T-helper 17 cell (primary cell): ENCODE measurements around the gene CAPN14. TPM values are rescaled to one million over a fixed set of nuclear protein-coding genes. Genes with fewer than 3 reads are reported as not detected.

Experiments used
- ATAC-seq: fragments of 150-1000 bp; cut with Tn5 transposase; 2 replicates; pipeline ENCODE4 v1.10.0; 2021; ENCODE audit warnings: mild to moderate bottlenecking, moderate library complexity
- DNase-seq, 3 donors: peaks; one replicate each; pipeline versions ENCODE4 v3.0.0 to v3.0.0-alpha.2; 2020 to 2021
- H3K9me3 ChIP-seq: one replicate; pipeline ENCODE4 v1.7.0; 2013; ENCODE audit warnings: low read length, mild to moderate bottlenecking; ENCODE audit not compliant: control insufficient read depth, poor library complexity, severe bottlenecking
- H3K27ac Mint-ChIP-seq: one replicate; pipeline ENCODE4 v1.8.0; 2022; ENCODE audit warnings: mild to moderate bottlenecking, moderate library complexity, mixed read lengths
- H3K27me3 Mint-ChIP-seq: one replicate; pipeline ENCODE4 v1.8.0; 2022; ENCODE audit warnings: mixed read lengths
- H3K36me3 Mint-ChIP-seq: one replicate; pipeline ENCODE4 v1.8.0; 2022; ENCODE audit warnings: low read depth, mixed read lengths
- H3K4me1 Mint-ChIP-seq: one replicate; pipeline ENCODE4 v1.8.0; 2022; ENCODE audit warnings: mild to moderate bottlenecking, mixed read lengths
- H3K4me3 Mint-ChIP-seq: one replicate; pipeline ENCODE4 v1.8.0; 2022; ENCODE audit warnings: mild to moderate bottlenecking, moderate library complexity, mixed read lengths
- total RNA-seq, 4 donors: library from RNA in 2 of 4; stranded (reverse) in 2 of 4; gene quantifications; one replicate each; pipeline ENCODE4 v1.2.3 and lab custom pipeline; 2022 to 2026

Gene CAPN14
- total RNA-seq, 2 donors from 2014 or later: 0.18 to 0.65 TPM

DNA sequence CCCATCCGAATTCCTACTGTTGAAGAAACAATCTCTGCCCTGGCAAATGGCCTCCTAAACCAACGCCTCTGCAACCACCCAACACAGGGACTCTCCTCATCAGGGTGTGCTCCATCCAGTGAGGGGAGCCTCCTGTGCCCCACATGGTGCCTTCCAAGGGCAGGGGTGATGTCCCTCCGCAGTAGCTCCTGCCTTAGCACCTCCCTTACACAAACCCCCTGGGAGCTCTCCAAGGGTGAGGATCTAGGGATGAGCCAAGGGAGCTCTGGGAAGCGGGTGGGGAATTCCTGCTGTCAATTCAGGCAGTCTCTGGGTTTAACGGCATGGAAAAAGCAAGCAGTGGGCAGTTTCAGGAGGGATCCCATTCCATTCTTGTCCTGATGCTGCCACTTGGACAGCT lies 82.8 kb downstream of the CAPN14 start:
- DNase-seq (no peak), ATAC-seq (no peak)
- peaks cover 2% of the 10 kb centered on the region for H3K9me3 ChIP-seq
- peaks cover 9% of the 10 kb centered on the region for H3K4me1 Mint-ChIP-seq
- no peak overlapping the region for H3K27ac Mint-ChIP-seq
- peaks cover 70% of the 10 kb centered on the region for H3K27me3 Mint-ChIP-seq
- no peak overlapping the region for H3K4me3 Mint-ChIP-seq
- H3K36me3 Mint-ChIP-seq: peaks cover 6% of the 10 kb centered on the region

DNA sequence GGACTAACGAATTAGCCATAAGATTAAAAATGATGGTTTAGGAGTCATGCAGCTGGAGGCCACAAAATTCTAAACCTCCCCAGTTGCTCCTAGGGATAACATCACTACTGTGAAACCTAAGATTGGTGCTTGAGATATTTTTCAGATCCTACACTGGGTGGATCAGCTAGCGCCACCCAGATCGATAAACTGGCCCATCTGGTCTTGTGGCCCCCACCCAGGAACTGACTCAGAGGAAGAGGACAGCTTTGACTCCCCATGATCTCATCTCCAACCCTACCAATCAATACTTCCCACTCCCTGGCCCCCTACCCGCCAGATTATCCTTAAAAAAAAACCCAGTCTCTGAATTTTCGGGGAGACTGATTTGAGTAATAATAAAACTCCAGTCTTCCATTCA lies 84.5 kb downstream of the CAPN14 start:
- peaks cover 2% of the 10 kb centered on the region for H3K9me3 ChIP-seq
- Mint-ChIP-seq H3K4me1 (peaks cover 9% of the 10 kb centered on the region), H3K36me3 (peaks cover 6% of the 10 kb centered on the region), H3K27me3 (peaks cover 83% of the 10 kb centered on the region), H3K4me3 (no peak overlapping the region), H3K27ac (no peak overlapping the region)
- ATAC-seq (no peak), DNase-seq (no peak)

DNA sequence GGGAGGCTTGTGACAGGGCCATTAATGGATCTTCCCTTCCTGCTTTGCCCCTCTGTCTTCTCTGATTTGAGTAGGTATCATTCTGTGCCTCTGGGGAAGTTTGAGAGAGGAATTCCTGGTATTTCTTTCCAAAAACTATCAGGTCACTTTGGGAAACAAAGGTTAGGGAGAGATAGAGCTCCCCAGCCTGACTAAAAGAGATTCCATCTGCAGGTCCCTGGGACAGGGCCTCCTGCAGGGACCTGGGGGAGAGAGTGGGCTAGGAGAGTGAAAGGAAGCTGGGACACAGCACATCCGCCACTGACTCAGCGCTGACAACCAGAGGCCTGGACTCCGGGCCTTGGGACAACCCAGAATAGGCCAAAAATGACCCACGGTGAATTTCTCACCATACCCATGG lies 85.4 kb downstream of the CAPN14 start:
- H3K27ac Mint-ChIP-seq: no peak overlapping the region
- no peak overlapping the region for H3K4me3 Mint-ChIP-seq
- DNase-seq: no peak
- no peak for ATAC-seq
- peaks cover 2% of the 10 kb centered on the region for H3K9me3 ChIP-seq
- peaks cover 6% of the 10 kb centered on the region for H3K36me3 Mint-ChIP-seq
- peaks cover 6% of the 10 kb centered on the region for H3K4me1 Mint-ChIP-seq
- peaks cover 86% of the 10 kb centered on the region for H3K27me3 Mint-ChIP-seq

DNA sequence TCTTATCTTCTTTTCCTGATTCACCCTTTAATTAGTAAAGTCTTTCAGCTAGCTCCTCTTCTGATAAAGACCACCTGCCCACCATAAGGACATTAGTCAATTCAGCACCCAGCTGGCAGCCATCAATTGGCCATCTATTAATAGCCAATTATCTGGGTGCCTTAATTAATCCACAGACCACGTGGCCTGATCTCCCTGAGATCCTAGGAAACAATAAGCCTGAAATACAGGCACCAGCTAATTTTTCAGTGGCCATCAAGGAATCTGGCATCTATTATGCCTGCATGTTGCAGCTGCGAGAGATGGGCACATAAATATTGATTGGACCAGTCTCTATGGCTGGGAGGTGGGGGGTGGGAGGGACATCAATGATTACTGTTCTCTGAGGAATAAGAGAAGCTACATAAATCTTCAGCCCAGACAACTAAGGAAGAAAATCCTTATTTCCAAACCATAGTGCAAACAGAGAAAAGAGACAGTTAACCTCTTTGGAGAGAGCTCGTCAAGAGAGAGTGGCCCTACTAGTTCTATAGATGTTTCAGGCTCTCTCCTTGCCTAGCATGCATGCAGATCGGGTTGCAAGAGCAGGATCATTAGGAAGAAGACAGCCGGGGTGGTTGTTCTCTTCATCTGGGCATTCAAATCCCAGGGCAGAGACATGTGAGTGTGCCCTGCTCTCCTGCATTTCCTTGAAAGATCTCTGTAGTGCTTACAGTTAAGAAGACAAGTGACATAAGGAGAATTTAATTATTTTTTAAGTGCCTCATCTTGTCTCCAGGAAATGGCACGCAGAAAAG lies 87.7 kb downstream of the CAPN14 start:
- Mint-ChIP-seq H3K4me1 (no peaks in the 10 kb centered on the region), H3K27me3 (peaks cover 80% of the 10 kb centered on the region), H3K4me3 (no peak overlapping the region), H3K27ac (no peak overlapping the region), H3K36me3 (peaks cover 2% of the 10 kb centered on the region)
- no peaks in the 10 kb centered on the region for H3K9me3 ChIP-seq
- no peak for DNase-seq
- ATAC-seq: no peak

DNA sequence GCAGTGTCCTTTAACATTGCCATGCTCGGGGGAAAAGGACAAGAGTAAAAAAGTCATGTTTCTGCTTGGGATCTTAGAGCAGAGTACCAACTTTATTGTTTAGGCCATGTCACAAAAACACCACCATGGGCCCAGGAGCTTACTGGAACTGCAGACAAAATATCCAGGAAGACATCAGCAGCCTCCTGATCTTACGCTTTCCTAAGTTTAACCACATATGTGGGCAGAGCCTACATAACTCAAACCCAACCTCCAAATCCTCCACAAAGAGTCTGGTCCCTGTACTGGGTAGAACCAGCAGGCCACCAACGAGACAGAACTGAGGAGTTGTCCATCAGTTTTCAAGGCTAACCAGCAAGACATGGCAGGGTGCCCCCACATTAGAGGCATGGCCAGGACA lies 89.4 kb downstream of the CAPN14 start:
- ATAC-seq (no peak), DNase-seq (no peak)
- Mint-ChIP-seq H3K27ac (no peak overlapping the region), H3K36me3 (peaks cover 2% of the 10 kb centered on the region), H3K4me1 (no peaks in the 10 kb centered on the region), H3K4me3 (no peak overlapping the region), H3K27me3 (peaks cover 76% of the 10 kb centered on the region)
- H3K9me3 ChIP-seq: no peaks in the 10 kb centered on the region

DNA sequence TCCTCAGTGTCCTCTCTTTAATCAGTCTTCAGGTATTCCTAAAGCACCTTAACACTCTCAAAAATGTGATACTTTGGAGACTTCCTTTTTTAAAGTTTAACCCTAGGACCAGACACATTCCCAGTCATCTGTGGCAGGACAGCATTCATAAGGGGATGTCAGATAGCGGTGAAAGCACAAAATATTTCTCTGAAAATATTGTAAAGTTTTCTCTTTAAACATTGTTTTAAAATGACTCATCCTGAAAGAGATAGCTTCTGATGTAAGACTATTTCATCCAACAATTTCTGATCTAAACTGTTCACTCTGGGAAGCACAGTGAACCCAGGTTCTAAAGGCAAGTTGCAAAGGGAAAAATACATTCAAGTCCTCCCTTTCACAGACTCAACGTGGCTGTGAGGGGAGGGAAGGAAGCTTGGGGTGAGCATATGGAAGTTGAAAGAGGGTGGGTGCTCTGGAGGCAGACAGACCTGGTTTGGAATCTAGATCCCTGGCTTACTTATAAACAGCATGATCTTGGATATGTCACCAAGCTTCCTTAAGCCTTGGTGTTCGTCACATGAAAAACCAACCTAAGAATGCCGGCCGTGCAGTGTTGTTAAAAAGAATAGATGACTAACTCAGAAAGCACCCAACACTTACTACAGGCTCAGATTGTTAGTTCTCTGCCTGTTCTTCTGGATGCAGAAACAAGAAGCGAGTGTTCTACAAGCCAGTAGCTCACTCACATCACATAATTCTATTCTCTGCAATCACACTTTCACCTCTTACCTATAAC lies 91.2 kb downstream of the CAPN14 start:
- ATAC-seq (no peak), DNase-seq (no peak)
- Mint-ChIP-seq H3K4me1 (no peaks in the 10 kb centered on the region), H3K27me3 (peaks cover 70% of the 10 kb centered on the region), H3K36me3 (no peaks in the 10 kb centered on the region), H3K4me3 (no peak overlapping the region), H3K27ac (no peak overlapping the region)
- no peaks in the 10 kb centered on the region for H3K9me3 ChIP-seq

DNA sequence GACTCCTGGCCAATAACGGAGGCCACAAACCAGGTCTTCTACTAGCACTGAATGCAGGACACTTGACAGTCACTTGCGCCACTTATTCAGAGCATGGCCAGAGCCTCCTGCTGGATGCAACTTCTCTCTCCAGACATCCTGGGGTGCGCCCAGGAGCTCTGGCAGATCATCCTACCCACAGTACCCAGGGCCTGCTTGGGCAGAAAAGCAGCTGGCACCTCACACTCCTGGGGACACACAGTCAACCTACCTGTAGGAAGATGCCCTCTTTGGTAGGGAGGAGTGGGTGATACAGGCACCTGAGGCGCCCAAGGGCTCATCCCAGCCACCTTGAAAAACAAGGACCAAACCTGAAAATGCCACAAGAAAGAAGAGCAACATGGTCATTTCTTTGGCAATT lies 92.4 kb downstream of the CAPN14 start:
- Mint-ChIP-seq H3K27me3 (peaks cover 68% of the 10 kb centered on the region), H3K4me3 (no peak overlapping the region), H3K27ac (no peak overlapping the region), H3K4me1 (no peaks in the 10 kb centered on the region), H3K36me3 (no peaks in the 10 kb centered on the region)
- ATAC-seq: no peak
- DNase-seq: no peak
- no peaks in the 10 kb centered on the region for H3K9me3 ChIP-seq

Other genes starting within 250 kb of the CAPN14 start
- gene GALNT14, start 79.1 kb downstream of the CAPN14 start, total RNA-seq: not detected
- gene EHD3, start 16.6 kb upstream of the CAPN14 start, total RNA-seq: 10 to 100 TPM in 1 of 2 donors, 1 to 10 TPM in 1; 3.9 to 23.5 TPM
- under 1 TPM in 1 of 2 donors, not detected in 1; 0.16 TPM for gene XDH, start 197.2 kb upstream of the CAPN14 start, total RNA-seq